ENCODE results near the gene C6orf136. TPM values are rescaled to one million over a fixed set of nuclear protein-coding genes. Genes with fewer than 3 reads are reported as not detected.

The C6orf136 gene
- total and polyA plus RNA-seq, 9 of the 15 experiments (the other 6 are each of a cell fraction or from before 2014, with no cell fraction given): 14.1 to 63.1 (median 18.4) TPM

GRCh38 chr6:30672445-30673253 lies 25.7 kb downstream of the C6orf136 start, which contains the start of gene DHX16 (continued):
- TF ChIP-seq ATF6 (CRISPR knock-in tag; IDR thresholded peaks at IDR 0.05): no peak
- peak; percentile 79 for TF ChIP-seq CTCFL (IDR thresholded peaks at IDR 0.05; ENCODE audit: borderline replicate concordance, insufficient read depth, low read depth, low read length, poor library complexity, severe bottlenecking)
- TF ChIP-seq AFF4 (CRISPR knock-in tag; IDR thresholded peaks at IDR 0.05): peak; percentile 61; the same call in 1 of the 2 replicates
- no peak; the same call in 1 of the 2 replicates for TF ChIP-seq SMARCA4 (IDR thresholded peaks at IDR 0.05)
- no peak for TF ChIP-seq RNF2 (IDR thresholded peaks at IDR 0.05)
- TF ChIP-seq ETV6 (IDR thresholded peaks at IDR 0.05; ENCODE audit: borderline replicate concordance in 1 of 2, low read depth in 2 of 2, low read length in 1 of 2): 0 out of 4 replicates have a peak, but pooled peaks of 1 of the 2 experiments have one; percentile 30
- TF ChIP-seq ETV6 (CRISPR knock-in tag; IDR thresholded peaks at IDR 0.05; ENCODE audit: borderline replicate concordance): 0 out of 2 replicates have a peak, but pooled peaks have one; percentile 22
- TF ChIP-seq PURB (CRISPR knock-in tag; IDR thresholded peaks at IDR 0.05; ENCODE audit: low read depth): no peak
- peak; percentile 78; the same call in 1 of the 2 replicates for TF ChIP-seq FOXO4 (CRISPR knock-in tag; IDR thresholded peaks at IDR 0.05)
- TF ChIP-seq PTBP1 (IDR thresholded peaks at IDR 0.05; ENCODE audit: low read depth, low read length): no peak
- no peak for TF ChIP-seq U2AF2 (optimal IDR thresholded peaks at IDR 0.05; ENCODE audit: low read depth, low read length)
- TF ChIP-seq GATAD2B (IDR thresholded peaks at IDR 0.05; ENCODE audit: borderline replicate concordance): no peak; the same call in 1 of the 2 replicates
- TF ChIP-seq HMGXB4 (CRISPR knock-in tag; IDR thresholded peaks at IDR 0.05): peak; percentile 57; the same call in 1 of the 2 replicates
- no peak for TF ChIP-seq NCOA6 (IDR thresholded peaks at IDR 0.05)
- TF ChIP-seq FOXK2 (conservative IDR thresholded peaks at IDR 0.05 in 1 of 2, IDR thresholded peaks at IDR 0.05 in 1 of 2; ENCODE audit: low read depth in 2 of 2): peak; percentile 21 to 66; a peak in 2 of 4 replicates

Measured in K562 (cell line).